Uterus (tissue), 2 donors: ENCODE measurements around the gene AKT1.

Experiments
- CTCF ChIP-seq, 4 experiments: fragments of 200-600 bp in 2 of 4; fragments of 450-650 bp in 2 of 4; sonication (generic) in 2 of 4; IDR thresholded peaks; one replicate each; pipeline ENCODE4 v1.5.1; 2016 to 2019; ENCODE audit warnings: antibody characterized with exemption in 4 of 4, mild to moderate bottlenecking in 2 of 4, moderate library complexity in 1 of 4
- POLR2A ChIP-seq, 2 donors: fragments of 450-650 bp; IDR thresholded peaks; one replicate each; pipeline ENCODE4 v1.6.1; 2016; ENCODE audit warnings: antibody characterized with exemption in 2 of 2, mild to moderate bottlenecking in 1 of 2, moderate library complexity in 1 of 2

- TF ChIP-seq CTCF (IDR thresholded peaks at IDR 0.05), result no peak
- no peak for TF ChIP-seq POLR2A (IDR thresholded peaks at IDR 0.05)
These were observed 1.1 kb upstream of the AKT1 start for GRCh38 chr14:104796687-104797081.
